ENCODE data around the gene MED1.
A peak's percentile ranks its signal among the peaks of the same experiment; 100 is the strongest.
"Not testable (repeated sequence)": the region's sequence is repeated elsewhere in the genome, so short reads cannot be mapped to it uniquely, and the experiment has no call there.

MED1 gene

DNA sequence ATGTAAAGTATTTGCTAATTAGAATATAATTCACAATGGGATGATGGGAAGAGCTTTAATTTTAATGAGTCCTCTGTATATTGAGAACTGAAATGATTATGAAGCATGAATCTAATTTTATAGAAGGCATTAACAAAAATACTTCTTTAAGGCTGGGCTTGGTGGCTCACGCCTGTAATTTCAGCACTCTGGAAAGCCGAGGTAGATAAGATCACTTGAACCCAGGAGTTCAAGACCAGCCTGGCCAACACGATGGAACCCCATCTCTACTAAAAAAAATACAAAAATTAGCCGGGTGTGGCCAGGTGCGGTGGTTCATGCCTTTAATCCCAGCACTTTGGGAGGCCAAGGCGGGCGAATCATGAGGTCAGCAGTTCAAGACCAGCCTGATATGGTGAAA lies 22.2 kb upstream of the MED1 start:
- H3K9ac ChIP-seq (ENCODE audit: low read depth in 1 of 2, low read length in 2 of 2) = no peak overlapping the region
- H3K4me3 ChIP-seq (ENCODE audit: low read length in 2 of 2) = no peak overlapping the region
- peaks cover 22 to 32% of the 10 kb centered on the region in 2 donors for H3K36me3 ChIP-seq (ENCODE audit: control insufficient read depth in 2 of 2, insufficient read depth in 2 of 2, low read length in 2 of 2)
- H3K27me3 ChIP-seq (ENCODE audit: control insufficient read depth in 2 of 2, insufficient read depth in 2 of 2, low read length in 2 of 2) = no peaks in the 10 kb centered on the region
- no peaks in the 10 kb centered on the region for H3K4me1 ChIP-seq (ENCODE audit: control insufficient read depth in 2 of 2, insufficient read depth in 2 of 2, low read length in 2 of 2)
- no peaks in the 10 kb centered on the region for H3K9me3 ChIP-seq (ENCODE audit: control insufficient read depth in 2 of 2, low read length in 2 of 2)
- no peak overlapping the region for H3K27ac ChIP-seq (ENCODE audit: low read depth in 2 of 2, low read length in 2 of 2)

DNA sequence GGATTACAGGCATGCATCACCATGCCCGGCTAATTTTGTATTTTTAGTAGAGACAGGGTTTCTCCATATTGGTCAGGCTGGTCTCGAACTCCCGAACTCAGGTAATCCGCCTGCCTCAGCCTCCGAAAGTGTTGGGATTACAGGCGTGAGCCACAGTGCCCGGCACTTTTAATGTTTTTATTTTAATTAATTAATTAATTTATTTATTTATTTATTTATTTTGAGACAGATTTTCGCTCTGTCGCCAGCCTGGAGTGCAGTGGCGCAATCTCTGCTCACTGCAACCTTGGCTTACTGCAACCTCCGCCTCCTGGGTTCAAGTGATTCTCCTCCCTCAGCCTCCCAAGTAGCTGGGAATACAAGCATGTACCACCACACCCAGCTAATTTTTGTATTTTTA lies 17.5 kb upstream of the MED1 start:
- H3K36me3 ChIP-seq (ENCODE audit: control insufficient read depth in 2 of 2, insufficient read depth in 2 of 2, low read length in 2 of 2) = peaks cover 22 to 24% of the 10 kb centered on the region in 2 donors
- H3K9me3 ChIP-seq (ENCODE audit: control insufficient read depth in 2 of 2, low read length in 2 of 2); H3K27ac ChIP-seq (ENCODE audit: low read depth in 2 of 2, low read length in 2 of 2); H3K4me1 ChIP-seq (ENCODE audit: control insufficient read depth in 2 of 2, insufficient read depth in 2 of 2, low read length in 2 of 2); H3K9ac ChIP-seq (ENCODE audit: low read depth in 1 of 2, low read length in 2 of 2); H3K4me3 ChIP-seq (ENCODE audit: low read length in 2 of 2); H3K27me3 ChIP-seq (ENCODE audit: control insufficient read depth in 2 of 2, insufficient read depth in 2 of 2, low read length in 2 of 2): not testable (repeated sequence)

DNA sequence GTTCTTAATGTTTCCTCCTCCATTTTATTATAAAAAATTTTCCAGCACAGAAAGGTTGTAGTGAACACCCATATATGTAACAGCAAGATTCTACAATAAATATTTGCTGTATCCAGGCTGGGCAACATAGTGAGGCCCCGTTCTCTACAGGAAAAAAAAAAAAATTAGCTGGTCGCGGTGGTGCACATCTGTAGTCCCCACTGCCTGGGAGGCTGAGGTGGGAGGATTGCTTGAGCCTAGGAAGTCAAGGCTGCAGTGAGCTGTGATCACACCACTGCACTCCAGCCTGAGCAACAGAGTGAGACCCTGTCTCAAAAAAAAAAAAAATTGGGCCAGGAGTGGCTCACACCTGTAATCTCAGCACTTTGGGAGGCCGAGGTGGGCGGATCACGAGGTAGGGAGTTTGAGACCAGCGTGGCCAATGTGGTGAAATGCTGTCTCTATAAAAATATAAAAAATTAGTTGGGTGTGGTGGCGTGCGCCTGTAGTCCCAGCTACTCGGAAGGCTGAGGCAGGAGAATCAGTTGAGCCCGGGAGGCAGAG lies 13.6 kb upstream of the MED1 start:
- peak overlapping the region; percentile 15 to 100 for H3K4me3 ChIP-seq (ENCODE audit: low read length in 2 of 2)
- H3K27ac ChIP-seq (ENCODE audit: low read depth in 2 of 2, low read length in 2 of 2); H3K4me1 ChIP-seq (ENCODE audit: control insufficient read depth in 2 of 2, insufficient read depth in 2 of 2, low read length in 2 of 2); H3K36me3 ChIP-seq (ENCODE audit: control insufficient read depth in 2 of 2, insufficient read depth in 2 of 2, low read length in 2 of 2); H3K27me3 ChIP-seq (ENCODE audit: control insufficient read depth in 2 of 2, insufficient read depth in 2 of 2, low read length in 2 of 2); H3K9me3 ChIP-seq (ENCODE audit: control insufficient read depth in 2 of 2, low read length in 2 of 2); H3K9ac ChIP-seq (ENCODE audit: low read depth in 1 of 2, low read length in 2 of 2): not testable (repeated sequence)

- Histone ChIP-seq H3K27ac (ENCODE audit: low read depth in 2 of 2, low read length in 2 of 2) (peak overlapping the region in 1 of 2 donors; percentile 97), H3K4me3 (ENCODE audit: low read length in 2 of 2) (peak overlapping the region; percentile 99 to 100), H3K36me3 (ENCODE audit: control insufficient read depth in 2 of 2, insufficient read depth in 2 of 2, low read length in 2 of 2) (no peaks in the 10 kb centered on the region), H3K9me3 (ENCODE audit: control insufficient read depth in 2 of 2, low read length in 2 of 2) (no peaks in the 10 kb centered on the region), H3K4me1 (ENCODE audit: control insufficient read depth in 2 of 2, insufficient read depth in 2 of 2, low read length in 2 of 2) (peaks cover 9% of the 10 kb centered on the region in 2 donors), H3K9ac (ENCODE audit: low read depth in 1 of 2, low read length in 2 of 2) (peak overlapping the region; percentile 98 to 99), H3K27me3 (ENCODE audit: control insufficient read depth in 2 of 2, insufficient read depth in 2 of 2, low read length in 2 of 2) (no peaks in the 10 kb centered on the region)
Observed at GRCh38 chr17:39462631-39463375, 11.7 kb upstream of the MED1 start.

DNA sequence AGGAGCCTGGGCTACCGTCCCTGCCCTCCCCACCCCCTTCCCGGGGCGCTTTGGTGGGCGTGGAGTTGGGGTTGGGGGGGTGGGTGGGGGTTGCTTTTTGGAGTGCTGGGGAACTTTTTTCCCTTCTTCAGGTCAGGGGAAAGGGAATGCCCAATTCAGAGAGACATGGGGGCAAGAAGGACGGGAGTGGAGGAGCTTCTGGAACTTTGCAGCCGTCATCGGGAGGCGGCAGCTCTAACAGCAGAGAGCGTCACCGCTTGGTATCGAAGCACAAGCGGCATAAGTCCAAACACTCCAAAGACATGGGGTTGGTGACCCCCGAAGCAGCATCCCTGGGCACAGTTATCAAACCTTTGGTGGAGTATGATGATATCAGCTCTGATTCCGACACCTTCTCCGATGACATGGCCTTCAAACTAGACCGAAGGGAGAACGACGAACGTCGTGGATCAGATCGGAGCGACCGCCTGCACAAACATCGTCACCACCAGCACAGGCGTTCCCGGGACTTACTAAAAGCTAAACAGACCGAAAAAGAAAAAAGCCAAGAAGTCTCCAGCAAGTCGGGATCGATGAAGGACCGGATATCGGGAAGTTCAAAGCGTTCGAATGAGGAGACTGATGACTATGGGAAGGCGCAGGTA lies 11.0 kb upstream of the MED1 start:
- H3K27ac ChIP-seq (ENCODE audit: low read depth in 2 of 2, low read length in 2 of 2) = peak overlapping the region; percentile 97 to 98

GRCh38 chr17:39461113-39461925 lies 10.3 kb upstream of the MED1 start, which contains the start of gene CDK12:
CDK12 (plus strand) TSS chr17:39461486; CDS start chr17:39462072, 586 bp downstream.
- peak within 1 kb of the TSS; percentile 97 to 98 for H3K27ac ChIP-seq (ENCODE audit: low read depth in 2 of 2, low read length in 2 of 2)
- peak within 1 kb of the TSS; percentile 99 to 100 for H3K4me3 ChIP-seq (ENCODE audit: low read length in 2 of 2)
- peaks cover 9% of the 10 kb centered on the region in 2 donors for H3K4me1 ChIP-seq (ENCODE audit: control insufficient read depth in 2 of 2, insufficient read depth in 2 of 2, low read length in 2 of 2)
- H3K36me3 ChIP-seq (ENCODE audit: control insufficient read depth in 2 of 2, insufficient read depth in 2 of 2, low read length in 2 of 2) = no peaks in the 10 kb centered on the region
- peak within 1 kb of the TSS; percentile 98 to 99 for H3K9ac ChIP-seq (ENCODE audit: low read depth in 1 of 2, low read length in 2 of 2)
- H3K27me3 ChIP-seq (ENCODE audit: control insufficient read depth in 2 of 2, insufficient read depth in 2 of 2, low read length in 2 of 2) = no peaks in the 10 kb centered on the region
- no peaks in the 10 kb centered on the region for H3K9me3 ChIP-seq (ENCODE audit: control insufficient read depth in 2 of 2, low read length in 2 of 2)

More for the DNA sequence above, 11.0 kb upstream of the MED1 start:
- no peaks in the 10 kb centered on the region for H3K36me3 ChIP-seq (ENCODE audit: control insufficient read depth in 2 of 2, insufficient read depth in 2 of 2, low read length in 2 of 2)
- H3K4me1 ChIP-seq (ENCODE audit: control insufficient read depth in 2 of 2, insufficient read depth in 2 of 2, low read length in 2 of 2) = peaks cover 9% of the 10 kb centered on the region in 2 donors
- H3K27me3 ChIP-seq (ENCODE audit: control insufficient read depth in 2 of 2, insufficient read depth in 2 of 2, low read length in 2 of 2) = no peaks in the 10 kb centered on the region
- H3K4me3 ChIP-seq (ENCODE audit: low read length in 2 of 2) = peak overlapping the region; percentile 99 to 100
- H3K9me3 ChIP-seq (ENCODE audit: control insufficient read depth in 2 of 2, low read length in 2 of 2) = no peaks in the 10 kb centered on the region
- H3K9ac ChIP-seq (ENCODE audit: low read depth in 1 of 2, low read length in 2 of 2) = peak overlapping the region; percentile 98 to 99

GRCh38 chr17:39455919-39456318 lies 4.9 kb upstream of the MED1 start:
- H3K9ac ChIP-seq (ENCODE audit: low read depth in 1 of 2, low read length in 2 of 2) = no peak overlapping the region
- peaks cover 0 to 3% of the 10 kb centered on the region in 2 donors for H3K4me1 ChIP-seq (ENCODE audit: control insufficient read depth in 2 of 2, insufficient read depth in 2 of 2, low read length in 2 of 2)
- no peak overlapping the region for H3K4me3 ChIP-seq (ENCODE audit: low read length in 2 of 2)
- no peaks in the 10 kb centered on the region for H3K9me3 ChIP-seq (ENCODE audit: control insufficient read depth in 2 of 2, low read length in 2 of 2)
- no peak overlapping the region for H3K27ac ChIP-seq (ENCODE audit: low read depth in 2 of 2, low read length in 2 of 2)
- no peaks in the 10 kb centered on the region for H3K27me3 ChIP-seq (ENCODE audit: control insufficient read depth in 2 of 2, insufficient read depth in 2 of 2, low read length in 2 of 2)
- H3K36me3 ChIP-seq (ENCODE audit: control insufficient read depth in 2 of 2, insufficient read depth in 2 of 2, low read length in 2 of 2) = no peaks in the 10 kb centered on the region

DNA sequence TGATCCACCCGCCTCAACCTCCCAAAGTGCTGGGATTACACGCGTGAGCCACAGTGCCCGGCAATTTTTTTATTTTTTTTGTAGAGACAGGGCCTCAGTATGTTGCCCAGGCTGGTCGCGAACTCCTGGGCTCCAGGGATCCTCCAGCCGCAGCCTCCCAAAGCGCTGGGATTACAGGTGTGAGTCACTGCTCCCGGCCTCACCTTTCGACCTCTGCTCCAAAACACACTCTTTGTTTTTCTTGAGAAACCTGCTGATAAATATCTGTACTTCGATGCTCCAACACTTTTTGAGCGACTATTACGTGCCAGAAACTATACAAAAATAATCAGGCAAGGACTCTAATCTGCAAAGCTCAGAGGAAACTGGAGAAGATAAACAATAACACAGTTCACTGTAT lies 1.0 kb downstream of the MED1 start:
- Histone ChIP-seq H3K36me3 (ENCODE audit: control insufficient read depth in 2 of 2, insufficient read depth in 2 of 2, low read length in 2 of 2) (peaks cover 7 to 15% of the 10 kb centered on the region in 2 donors), H3K9me3 (ENCODE audit: control insufficient read depth in 2 of 2, low read length in 2 of 2) (no peaks in the 10 kb centered on the region), H3K4me3 (ENCODE audit: low read length in 2 of 2) (peak overlapping the region; percentile 94 to 98), H3K4me1 (ENCODE audit: control insufficient read depth in 2 of 2, insufficient read depth in 2 of 2, low read length in 2 of 2) (peaks cover 5 to 7% of the 10 kb centered on the region in 2 donors), H3K27me3 (ENCODE audit: control insufficient read depth in 2 of 2, insufficient read depth in 2 of 2, low read length in 2 of 2) (no peaks in the 10 kb centered on the region), H3K27ac (ENCODE audit: low read depth in 2 of 2, low read length in 2 of 2) (no peak overlapping the region), H3K9ac (ENCODE audit: low read depth in 1 of 2, low read length in 2 of 2) (peak overlapping the region; percentile 95)

- H3K9ac ChIP-seq (ENCODE audit: low read depth in 1 of 2, low read length in 2 of 2) = no peak overlapping the region
- H3K36me3 ChIP-seq (ENCODE audit: control insufficient read depth in 2 of 2, insufficient read depth in 2 of 2, low read length in 2 of 2) = peaks cover 12 to 23% of the 10 kb centered on the region in 2 donors
- H3K27me3 ChIP-seq (ENCODE audit: control insufficient read depth in 2 of 2, insufficient read depth in 2 of 2, low read length in 2 of 2) = no peaks in the 10 kb centered on the region
- no peaks in the 10 kb centered on the region for H3K9me3 ChIP-seq (ENCODE audit: control insufficient read depth in 2 of 2, low read length in 2 of 2)
- no peak overlapping the region for H3K4me3 ChIP-seq (ENCODE audit: low read length in 2 of 2)
- peaks cover 5 to 7% of the 10 kb centered on the region in 2 donors for H3K4me1 ChIP-seq (ENCODE audit: control insufficient read depth in 2 of 2, insufficient read depth in 2 of 2, low read length in 2 of 2)
- H3K27ac ChIP-seq (ENCODE audit: low read depth in 2 of 2, low read length in 2 of 2) = no peak overlapping the region
Observed at GRCh38 chr17:39447561-39447960, 3.5 kb downstream of the MED1 start.
